GM10248 (cell line): ENCODE results near the gene CEP170B.

ENCODE experiments used
- CTCF ChIA-PET: fragments of 300-600 bp; sonication (Branson Sonifier 250); formaldehyde crosslinking; extraction: SDS; loops from one replicate; lab custom pipeline; 2021; ENCODE audit warnings: antibody characterized with exemption; lab: Yijun Ruan, JAX
- POLR2A ChIA-PET: fragments of 350-650 bp; sonication (Branson Sonifier 250); formaldehyde crosslinking; extraction: SDS; loops from one replicate; lab custom pipeline; 2020; ENCODE audit warnings: antibody characterized with exemption; lab: Yijun Ruan, JAX
- DNase-seq: peaks from one replicate; pipeline ENCODE4 v3.0.0; 2012; ENCODE audit errors: extremely low spot score
- TF ChIP-seq, protein P1 (sequence below): IDR thresholded peaks from 2 replicates; pipeline ENCODE4 v1.5.1; 2012; ENCODE audit warnings: mild to moderate bottlenecking, low read depth; ENCODE audit errors: extremely low read depth, missing control alignments, control extremely low read depth

Gene CEP170B

DNA sequence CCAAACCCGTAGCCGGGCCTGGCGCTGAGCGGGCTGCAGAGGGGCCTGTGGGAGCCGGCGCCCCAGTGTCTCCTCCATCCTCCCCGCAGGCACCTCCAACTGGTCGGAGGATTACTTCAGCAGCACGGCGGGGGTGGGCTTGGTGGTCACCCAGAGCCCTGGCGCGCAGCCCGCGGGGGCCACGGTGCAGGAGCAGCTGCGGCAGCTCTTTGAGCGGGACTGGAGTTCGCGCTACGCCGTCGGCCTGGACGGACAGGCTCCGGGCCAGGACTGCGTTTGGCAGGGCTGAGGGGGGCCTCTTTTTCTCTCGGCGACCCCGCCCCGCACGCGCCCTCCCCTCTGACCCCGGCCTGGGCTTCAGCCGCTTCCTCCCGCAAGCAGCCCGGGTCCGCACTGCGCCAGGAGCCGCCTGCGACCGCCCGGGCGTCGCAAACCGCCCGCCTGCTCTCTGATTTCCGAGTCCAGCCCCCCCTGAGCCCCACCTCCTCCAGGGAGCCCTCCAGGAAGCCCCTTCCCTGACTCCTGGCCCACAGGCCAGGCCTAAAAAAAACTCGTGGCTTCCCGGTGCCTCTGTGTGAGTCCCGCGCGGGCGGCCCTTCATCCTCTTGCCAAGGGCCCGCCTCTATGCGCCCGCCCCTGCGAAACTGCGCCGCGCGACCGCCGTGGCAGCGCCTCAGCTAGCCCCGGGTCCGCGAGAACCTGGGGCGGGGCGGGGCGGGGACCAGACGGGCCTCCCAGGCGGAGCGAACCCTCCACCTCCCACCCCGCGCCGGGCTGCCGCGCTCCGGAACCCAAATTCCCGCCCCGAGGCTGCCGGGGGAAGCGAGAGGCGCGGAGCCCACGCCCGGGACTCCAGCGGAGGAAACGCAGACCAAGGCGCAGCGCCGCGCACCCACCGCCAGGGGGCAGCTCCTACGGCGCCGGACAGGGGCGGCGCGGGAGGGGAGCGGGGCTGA, 67.9 kb downstream of the CEP170B start:
- CTCF ChIA-PET, result interaction anchor here (0.7 to 3.9 kb wide), 4 partner anchors 9 to 486 kb away, joined by 3 to 17 read pairs (median 3); partner anchors contain the start of gene PLD4
- peak; percentile 91 for DNase-seq
- TF ChIP-seq, protein P1, sequence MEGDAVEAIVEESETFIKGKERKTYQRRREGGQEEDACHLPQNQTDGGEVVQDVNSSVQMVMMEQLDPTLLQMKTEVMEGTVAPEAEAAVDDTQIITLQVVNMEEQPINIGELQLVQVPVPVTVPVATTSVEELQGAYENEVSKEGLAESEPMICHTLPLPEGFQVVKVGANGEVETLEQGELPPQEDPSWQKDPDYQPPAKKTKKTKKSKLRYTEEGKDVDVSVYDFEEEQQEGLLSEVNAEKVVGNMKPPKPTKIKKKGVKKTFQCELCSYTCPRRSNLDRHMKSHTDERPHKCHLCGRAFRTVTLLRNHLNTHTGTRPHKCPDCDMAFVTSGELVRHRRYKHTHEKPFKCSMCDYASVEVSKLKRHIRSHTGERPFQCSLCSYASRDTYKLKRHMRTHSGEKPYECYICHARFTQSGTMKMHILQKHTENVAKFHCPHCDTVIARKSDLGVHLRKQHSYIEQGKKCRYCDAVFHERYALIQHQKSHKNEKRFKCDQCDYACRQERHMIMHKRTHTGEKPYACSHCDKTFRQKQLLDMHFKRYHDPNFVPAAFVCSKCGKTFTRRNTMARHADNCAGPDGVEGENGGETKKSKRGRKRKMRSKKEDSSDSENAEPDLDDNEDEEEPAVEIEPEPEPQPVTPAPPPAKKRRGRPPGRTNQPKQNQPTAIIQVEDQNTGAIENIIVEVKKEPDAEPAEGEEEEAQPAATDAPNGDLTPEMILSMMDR, result peak; percentile 90
- POLR2A ChIA-PET, result interaction anchor here (0.5 kb wide), 1 partner anchor 496 kb away, joined by 5 read pairs; no protein-coding TSS in a partner anchor

DNA sequence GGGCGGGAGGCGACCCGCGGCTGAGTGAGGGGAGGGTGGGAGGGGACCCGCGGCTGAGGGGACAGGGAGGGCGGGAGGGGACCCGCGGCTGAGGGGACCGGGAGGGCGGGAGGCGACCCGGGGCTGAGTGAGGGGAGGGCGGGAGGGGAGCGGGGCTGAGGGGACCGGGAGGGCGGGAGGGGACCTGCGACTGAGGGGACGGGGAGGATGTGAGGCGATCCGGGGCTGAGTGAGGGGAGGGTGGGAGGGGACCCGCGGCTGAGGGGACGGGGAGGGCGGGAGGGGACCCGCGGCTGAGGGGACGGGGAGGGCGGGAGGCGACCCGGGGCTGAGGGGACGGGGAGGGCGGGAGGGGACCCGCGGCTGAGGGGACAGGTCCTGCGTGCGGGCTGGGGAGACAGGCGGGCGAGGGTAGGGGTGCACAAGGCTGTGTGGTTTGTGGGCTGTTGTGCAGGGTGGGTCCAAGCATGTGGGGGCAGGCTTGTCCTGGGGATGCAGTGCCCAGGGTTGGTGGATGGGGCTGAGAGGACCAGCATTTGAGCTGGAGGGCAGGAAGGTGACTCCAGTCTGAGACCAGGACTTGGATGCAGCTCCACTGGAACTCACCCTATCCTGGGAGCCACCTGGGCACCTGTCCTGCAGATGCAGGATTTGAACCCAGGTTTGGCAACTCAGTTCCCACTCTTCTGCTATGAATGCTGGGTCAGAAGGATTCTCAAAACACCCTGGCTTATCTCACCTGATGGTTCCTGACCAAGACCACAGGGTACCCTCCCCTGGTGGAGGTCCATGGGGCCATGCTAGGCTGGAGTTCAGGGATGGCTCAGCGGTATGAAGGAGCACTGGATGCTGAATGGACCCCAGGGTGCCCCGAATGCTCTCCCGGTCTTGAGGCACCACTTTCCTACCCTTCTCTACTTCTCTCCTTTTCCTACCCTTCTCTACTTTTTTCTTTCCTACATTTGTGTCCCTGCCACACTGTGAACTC, 69.0 kb downstream of the CEP170B start:
- POLR2A ChIA-PET, result interaction anchor here (0.5 to 0.9 kb wide), 2 partner anchors 127 to 495 kb away, joined by 3 to 5 read pairs; no protein-coding TSS in a partner anchor
- TF ChIP-seq, protein P1, result no peak
- CTCF ChIA-PET, result interaction anchor here (0.7 to 4.4 kb wide), 7 partner anchors 10 to 112 kb away, joined by 3 to 18 read pairs (median 6); partner anchors contain the start of gene PLD4
- DNase-seq, result peak; percentile 28

DNA sequence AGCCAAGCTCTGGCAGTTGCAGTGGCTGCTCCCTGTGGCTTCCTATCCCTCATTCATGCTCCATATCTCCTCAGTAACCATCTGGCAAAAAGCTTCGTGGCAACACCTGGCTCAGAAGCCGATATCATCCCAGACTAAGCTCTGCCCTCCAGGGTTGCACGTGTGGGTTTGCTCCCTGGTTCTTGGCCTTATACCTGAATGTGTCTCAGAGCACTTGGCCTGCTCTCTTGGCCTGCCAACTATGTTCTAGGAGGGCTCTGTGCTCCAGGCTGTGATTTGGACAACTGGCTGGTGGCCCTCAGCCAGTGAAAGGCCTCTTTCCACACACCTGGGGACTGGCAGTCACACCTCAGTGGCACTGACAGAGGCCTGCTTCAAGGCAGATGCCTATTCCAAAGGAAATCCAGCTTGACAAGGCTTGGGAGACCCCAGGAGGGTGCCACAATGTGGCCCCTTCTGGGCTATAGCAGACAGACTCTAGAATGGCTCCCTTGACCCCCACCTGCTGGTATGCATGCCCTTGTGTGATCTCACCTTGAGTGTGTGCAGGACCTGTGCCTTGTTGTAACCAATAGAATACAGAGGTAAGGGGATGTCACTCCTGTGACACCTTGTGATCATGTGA, 70.1 kb downstream of the CEP170B start:
- peak; percentile 9 for DNase-seq
- CTCF ChIA-PET, result interaction anchor here (0.7 to 4.4 kb wide), 6 partner anchors 11 to 110 kb away, joined by 3 to 18 read pairs (median 10); partner anchors contain the start of gene PLD4
- POLR2A ChIA-PET, result interaction anchor here (0.9 kb wide), 1 partner anchor 126 kb away, joined by 3 read pairs; no protein-coding TSS in a partner anchor
- TF ChIP-seq, protein P1, result no peak

DNA sequence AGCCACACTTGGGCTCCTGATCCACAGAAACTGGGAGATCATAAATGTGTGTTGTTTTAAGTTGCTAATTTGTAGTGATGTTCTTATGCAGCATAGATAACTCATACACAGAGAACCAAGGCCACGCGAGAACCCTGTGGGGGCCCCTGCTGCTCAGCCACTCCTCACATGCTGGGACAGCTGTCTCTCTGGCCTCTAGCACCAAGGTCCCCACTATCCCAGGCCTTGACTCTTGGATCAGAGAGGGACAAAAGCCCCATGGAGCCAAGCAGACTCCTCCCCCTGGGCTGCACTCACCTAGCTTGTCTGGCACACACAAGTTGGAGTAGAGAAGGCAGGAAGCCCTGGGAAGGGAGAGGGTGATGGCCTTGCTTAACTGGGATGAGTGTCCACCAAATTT, 70.9 kb downstream of the CEP170B start:
- CTCF ChIA-PET, result interaction anchor here (0.9 to 4.4 kb wide), 8 partner anchors 10 to 110 kb away, joined by 3 to 18 read pairs (median 6); partner anchors contain the start of gene PLD4
- DNase-seq, result peak; percentile 9
- TF ChIP-seq, protein P1, result no peak
- POLR2A ChIA-PET, result no interaction called here

DNA sequence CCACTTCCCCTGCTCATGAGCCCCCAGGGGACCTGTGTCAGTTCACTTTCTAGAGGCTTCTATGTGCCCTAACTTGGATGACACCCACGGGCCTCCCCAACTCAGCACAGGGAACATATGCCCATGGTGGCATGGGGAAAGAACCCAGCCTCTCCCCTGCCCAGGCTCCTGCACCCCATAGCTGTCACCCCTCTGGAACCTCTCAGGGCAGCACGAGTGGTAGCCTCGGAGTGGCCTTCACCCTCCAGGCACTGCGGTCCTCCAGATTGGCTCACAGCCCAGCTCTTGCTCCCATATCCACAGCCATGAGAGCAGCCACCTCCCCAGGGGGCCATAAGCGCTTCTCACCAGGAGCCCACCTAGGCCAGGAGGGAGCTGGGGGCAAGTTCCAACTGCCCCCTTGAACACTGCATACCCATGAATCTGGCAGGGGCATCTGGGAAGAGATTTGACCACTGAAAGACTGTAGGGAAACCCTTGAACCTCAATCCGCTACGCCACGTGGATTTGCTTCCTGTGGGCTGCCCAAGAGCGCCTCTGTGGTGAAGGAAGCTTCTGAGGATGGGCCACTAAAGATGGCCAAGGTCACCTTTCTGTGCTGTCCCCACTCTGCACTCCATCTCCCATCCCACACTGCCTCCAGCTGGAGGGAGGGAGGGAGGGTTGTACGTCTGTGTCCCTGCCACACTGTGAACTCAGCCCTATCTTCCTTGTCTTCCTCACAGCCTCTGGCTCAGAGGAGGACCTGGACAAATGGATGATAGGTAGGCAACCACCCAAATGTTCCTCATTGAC, 71.5 kb downstream of the CEP170B start:
- TF ChIP-seq, protein P1, result no peak
- peak; percentile 18 for DNase-seq
- CTCF ChIA-PET, result interaction anchor here (0.9 to 4.4 kb wide), 6 partner anchors 10 to 109 kb away, joined by 3 to 18 read pairs (median 6); no protein-coding TSS in a partner anchor
- POLR2A ChIA-PET, result interaction anchor here (0.6 kb wide), 1 partner anchor 16 kb away, joined by 4 read pairs; no protein-coding TSS in a partner anchor
